Measurements from ENCODE around the gene CTNNBL1.

The CTNNBL1 gene

GRCh38 chr20:37737826-37738420 is 44.1 kb downstream of the CTNNBL1 start:
- DNase-seq (ENCODE audit: low spot score) = no peak

- DNase-seq (ENCODE audit: low spot score) = no peak
Measured at GRCh38 chr20:37741055-37741454, 47.2 kb downstream of the CTNNBL1 start.

GRCh38 chr20:37741570-37741969 is 47.7 kb downstream of the CTNNBL1 start:
- DNase-seq (ENCODE audit: low spot score) = no peak

GRCh38 chr20:37742131-37742530 is 48.3 kb downstream of the CTNNBL1 start:
- no peak for DNase-seq (ENCODE audit: low spot score)

GRCh38 chr20:37744347-37744746 is 50.5 kb downstream of the CTNNBL1 start:
- DNase-seq (ENCODE audit: low spot score) = no peak

GRCh38 chr20:37745553-37745952 is 51.7 kb downstream of the CTNNBL1 start:
- DNase-seq (ENCODE audit: low spot score) = peak; percentile 36

GRCh38 chr20:37748015-37748414 is 54.2 kb downstream of the CTNNBL1 start:
- DNase-seq (ENCODE audit: low spot score) = no peak

GRCh38 chr20:37749218-37749617 is 55.4 kb downstream of the CTNNBL1 start:
- no peak for DNase-seq (ENCODE audit: low spot score)

- DNase-seq (ENCODE audit: low spot score) = no peak
Measured at GRCh38 chr20:37749620-37750403, 56.0 kb downstream of the CTNNBL1 start.

GRCh38 chr20:37755665-37756064 is 61.8 kb downstream of the CTNNBL1 start:
- no peak for DNase-seq (ENCODE audit: low spot score)

- no peak for DNase-seq (ENCODE audit: low spot score)
Measured at GRCh38 chr20:37756234-37756633, 62.4 kb downstream of the CTNNBL1 start.

- DNase-seq (ENCODE audit: low spot score) = no peak
Measured at GRCh38 chr20:37757550-37757949, 63.7 kb downstream of the CTNNBL1 start.

- DNase-seq (ENCODE audit: low spot score) = no peak
Measured at GRCh38 chr20:37758332-37758731, 64.5 kb downstream of the CTNNBL1 start.

GRCh38 chr20:37759052-37759553 is 65.3 kb downstream of the CTNNBL1 start:
- DNase-seq (ENCODE audit: low spot score) = no peak

- DNase-seq (ENCODE audit: low spot score) = no peak
Measured at GRCh38 chr20:37759761-37760209, 66.0 kb downstream of the CTNNBL1 start.

GRCh38 chr20:37760322-37760721 is 66.5 kb downstream of the CTNNBL1 start:
- DNase-seq (ENCODE audit: low spot score) = no peak

GRCh38 chr20:37762716-37763485 is 69.1 kb downstream of the CTNNBL1 start:
- DNase-seq (ENCODE audit: low spot score) = no peak

GRCh38 chr20:37764333-37764935 is 70.6 kb downstream of the CTNNBL1 start:
- no peak for DNase-seq (ENCODE audit: low spot score)

GRCh38 chr20:37770908-37771307 is 77.1 kb downstream of the CTNNBL1 start:
- no peak for DNase-seq (ENCODE audit: low spot score)

- DNase-seq (ENCODE audit: low spot score) = no peak
Measured at GRCh38 chr20:37773291-37773826, 79.5 kb downstream of the CTNNBL1 start.

GRCh38 chr20:37774156-37774555 is 80.3 kb downstream of the CTNNBL1 start:
- no peak for DNase-seq (ENCODE audit: low spot score)

GRCh38 chr20:37775200-37775599 is 81.4 kb downstream of the CTNNBL1 start:
- DNase-seq (ENCODE audit: low spot score) = no peak
